ENCODE results near the gene TPRG1.

TPRG1 gene

GRCh38 chr3:189171707-189172106 lies at the start of gene TPRG1:
TSS of gene TPRG1 (plus strand) at chr3:189171971. CDS start at chr3:189207385, 35,414 bp downstream.
- no peak for TF ChIP-seq CTCF (IDR thresholded peaks at IDR 0.05; ENCODE audit: low read depth, low read length)

GRCh38 chr3:189122110-189122509 lies 49.7 kb upstream of the TPRG1 start:
- no peak for TF ChIP-seq CTCF (IDR thresholded peaks at IDR 0.05; ENCODE audit: low read depth, low read length)
- no peak overlapping the region for H3K4me3 ChIP-seq (ENCODE audit: low read depth, low read length)

More at GRCh38 chr3:189171707-189172106, at the start of gene TPRG1:
- H3K4me3 ChIP-seq (ENCODE audit: low read depth, low read length), result no peak within 1 kb of the TSS

GRCh38 chr3:189122526-189123205 lies 49.1 kb upstream of the TPRG1 start:
- H3K4me3 ChIP-seq (ENCODE audit: low read depth, low read length), result no peak overlapping the region
- TF ChIP-seq CTCF (IDR thresholded peaks at IDR 0.05; ENCODE audit: low read depth, low read length), result no peak

- no peak overlapping the region for H3K4me3 ChIP-seq (ENCODE audit: low read depth, low read length)
- TF ChIP-seq CTCF (IDR thresholded peaks at IDR 0.05; ENCODE audit: low read depth, low read length), result no peak
Observed at GRCh38 chr3:189123595-189124387, 48.0 kb upstream of the TPRG1 start.

- H3K4me3 ChIP-seq (ENCODE audit: low read depth, low read length), result no peak overlapping the region
- no peak for TF ChIP-seq CTCF (IDR thresholded peaks at IDR 0.05; ENCODE audit: low read depth, low read length)
Observed at GRCh38 chr3:189132231-189132671, 39.5 kb upstream of the TPRG1 start.

- no peak overlapping the region for H3K4me3 ChIP-seq (ENCODE audit: low read depth, low read length)
- no peak for TF ChIP-seq CTCF (IDR thresholded peaks at IDR 0.05; ENCODE audit: low read depth, low read length)
Observed at GRCh38 chr3:189132839-189133238, 38.9 kb upstream of the TPRG1 start.

GRCh38 chr3:189133768-189134167 lies 38.0 kb upstream of the TPRG1 start:
- no peak overlapping the region for H3K4me3 ChIP-seq (ENCODE audit: low read depth, low read length)
- TF ChIP-seq CTCF (IDR thresholded peaks at IDR 0.05; ENCODE audit: low read depth, low read length), result no peak

Data from WI38 (cell line).